NCI-H1105 (cell line): ENCODE results near the gene TRIL.
A peak's percentile ranks its signal among the peaks of the same experiment; 100 is the strongest.

Experiments used
- DNase-seq: peaks from one replicate; lab custom pipeline; 2025; lab: John Stamatoyannopoulos, UW

The TRIL gene

GRCh38 chr7:28983396-28984190 is 25.5 kb upstream of the TRIL start:
- DNase-seq, result no peak

- DNase-seq, result no peak
These were observed 23.0 kb upstream of the TRIL start for GRCh38 chr7:28981161-28981465.

- no peak for DNase-seq
These were observed 22.5 kb upstream of the TRIL start for GRCh38 chr7:28980451-28981160.

- no peak for DNase-seq
These were observed 21.6 kb upstream of the TRIL start for GRCh38 chr7:28979776-28980175.

GRCh38 chr7:28977881-28978280 is 19.8 kb upstream of the TRIL start:
- no peak for DNase-seq

DNA sequence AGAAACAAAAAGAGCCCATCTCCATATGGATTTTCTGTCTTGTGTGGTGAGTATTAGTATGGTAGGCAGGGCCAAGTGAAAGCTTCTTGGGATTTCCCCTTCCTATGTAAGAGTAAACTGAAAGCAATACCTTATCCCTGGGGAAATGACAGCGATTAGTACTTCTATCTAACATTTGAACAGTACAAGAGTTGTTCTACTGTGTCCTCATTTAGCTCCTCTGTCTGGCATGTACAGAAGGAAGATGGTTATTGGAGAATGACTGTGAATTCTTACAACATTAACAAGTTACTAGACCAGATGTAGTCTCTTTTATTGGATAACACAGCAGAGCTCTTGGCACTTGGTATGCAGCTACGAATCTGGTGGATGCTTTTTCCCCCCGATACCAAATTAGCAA is 17.9 kb upstream of the TRIL start:
- DNase-seq, result no peak

- DNase-seq, result no peak
These were observed 15.5 kb upstream of the TRIL start for GRCh38 chr7:28973591-28973990.

DNA sequence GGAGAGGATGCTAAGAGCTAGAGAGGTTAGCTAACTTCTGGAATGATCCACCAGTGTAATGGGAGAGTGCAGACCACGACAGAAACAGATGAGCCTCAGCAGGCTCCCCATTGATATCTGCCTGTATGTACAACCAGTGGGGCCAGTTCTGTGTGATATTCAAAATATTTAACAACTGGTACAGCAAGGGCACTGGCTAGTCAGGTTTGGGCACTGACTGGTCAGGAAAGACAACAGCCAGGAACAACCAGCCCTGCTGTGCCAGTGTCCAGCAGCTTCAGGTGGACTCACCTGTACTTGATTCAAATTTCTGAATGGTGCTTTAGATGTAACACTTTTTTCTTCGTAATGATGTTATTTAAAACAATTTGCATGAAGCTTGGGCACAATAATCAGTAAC is 5.9 kb upstream of the TRIL start:
- DNase-seq, result no peak

DNA sequence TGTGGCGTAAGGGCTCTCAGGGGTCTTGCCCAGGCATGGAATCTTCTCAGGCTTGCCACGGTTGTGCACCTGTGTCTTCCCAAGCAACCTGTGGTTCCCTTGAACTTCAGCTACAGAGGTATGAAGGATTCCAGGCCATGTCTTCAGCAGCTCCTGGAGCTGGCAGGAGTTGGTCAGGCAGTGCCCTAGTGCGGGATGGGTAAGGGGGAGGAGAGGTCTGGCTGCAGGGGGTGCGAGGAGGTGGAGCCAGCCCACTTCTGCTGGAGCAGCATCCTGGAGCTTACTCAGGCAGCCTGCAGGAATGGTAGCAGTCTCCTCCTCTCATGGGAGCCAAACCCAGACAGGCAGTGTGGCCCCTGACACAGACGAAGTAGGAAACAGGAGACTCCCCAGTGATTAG is 3.8 kb upstream of the TRIL start:
- DNase-seq, result no peak

DNA sequence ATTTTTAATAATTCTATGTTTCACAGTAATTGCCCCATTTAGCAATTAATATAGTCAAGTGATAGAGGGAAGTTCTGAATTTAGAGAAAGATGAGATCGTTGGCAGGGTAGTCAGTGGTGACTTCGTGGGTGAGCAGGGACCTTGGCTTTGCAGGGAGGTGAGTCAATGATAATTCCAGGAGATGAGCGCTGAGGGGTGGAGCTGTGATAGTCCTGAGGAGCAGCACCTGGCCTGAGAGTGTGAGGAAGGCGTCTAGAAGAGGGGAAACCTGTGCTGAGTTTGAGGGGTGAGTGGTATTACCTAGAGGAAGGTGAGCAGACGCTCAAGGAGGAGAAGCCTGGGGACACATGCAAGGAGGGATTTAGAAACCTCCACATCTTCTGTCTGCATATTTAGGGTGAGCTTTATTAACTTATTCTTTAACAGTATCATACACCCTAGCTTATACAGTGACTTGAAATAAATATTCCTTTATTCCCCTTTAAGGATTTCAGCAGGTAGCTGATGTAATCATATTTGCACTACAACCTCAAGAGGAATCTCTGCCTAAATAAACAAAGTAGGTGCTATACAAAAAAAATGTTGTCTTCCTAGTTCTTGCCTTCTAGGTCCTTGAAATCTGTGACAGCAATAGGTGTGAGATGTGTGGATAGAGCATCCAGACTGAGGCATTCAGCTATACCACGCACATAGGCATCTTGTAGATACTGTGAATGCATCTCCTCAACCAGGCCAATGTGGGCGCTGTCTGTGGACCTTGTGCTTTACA is 2.1 kb upstream of the TRIL start:
- no peak for DNase-seq

- DNase-seq, result no peak
These were observed 834 bp upstream of the TRIL start for GRCh38 chr7:28958980-28959347.

- no peak for DNase-seq
These were observed 337 bp downstream of the TRIL start for GRCh38 chr7:28957751-28958234.

DNA sequence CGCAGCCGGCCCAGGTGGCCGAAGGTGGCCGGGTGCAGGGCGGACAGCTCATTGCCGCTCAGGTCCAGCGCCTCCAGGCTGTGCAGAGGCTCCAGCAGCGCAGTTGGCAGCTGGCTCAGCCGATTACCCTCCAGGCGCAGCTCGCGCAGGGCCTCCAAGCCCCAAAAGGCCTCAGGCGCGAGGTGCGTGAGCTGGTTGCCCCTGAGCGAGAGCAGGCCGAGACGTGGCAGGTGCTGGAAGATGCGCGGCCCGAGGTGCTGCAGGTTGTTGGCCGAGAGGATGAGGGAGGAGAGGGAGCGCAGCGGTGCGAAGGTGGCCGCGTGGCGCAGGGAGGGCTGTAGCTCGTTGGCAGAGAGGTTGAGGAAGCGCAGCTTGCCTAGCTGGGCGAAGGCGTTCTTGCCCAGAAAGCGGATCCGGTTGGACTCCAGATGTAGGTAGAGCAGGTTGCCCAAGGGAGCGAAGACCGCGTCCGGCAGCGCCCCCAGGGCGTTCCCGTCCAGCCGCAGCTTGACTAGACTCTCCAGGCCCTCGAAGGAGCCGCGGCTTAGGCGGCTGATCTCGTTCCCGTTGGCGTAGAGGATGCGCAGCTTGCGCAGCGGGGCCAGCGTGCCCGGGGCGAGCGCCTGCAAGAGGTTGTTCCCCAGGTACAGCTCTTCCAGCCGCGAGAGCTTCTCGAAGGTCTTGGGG is 923 bp downstream of the TRIL start:
- no peak for DNase-seq

GRCh38 chr7:28956608-28957063 is 1.5 kb downstream of the TRIL start:
- no peak for DNase-seq

GRCh38 chr7:28955718-28956607 is 2.2 kb downstream of the TRIL start:
- DNase-seq, result peak; percentile 71

GRCh38 chr7:28955356-28955717 is 2.8 kb downstream of the TRIL start:
- no peak for DNase-seq

- DNase-seq, result no peak
These were observed 3.2 kb downstream of the TRIL start for GRCh38 chr7:28954946-28955345.

- DNase-seq, result no peak
These were observed 3.7 kb downstream of the TRIL start for GRCh38 chr7:28954471-28954870.

GRCh38 chr7:28953633-28954032 is 4.5 kb downstream of the TRIL start:
- DNase-seq, result no peak

GRCh38 chr7:28942168-28942567 is 16.0 kb downstream of the TRIL start:
- DNase-seq, result no peak

DNA sequence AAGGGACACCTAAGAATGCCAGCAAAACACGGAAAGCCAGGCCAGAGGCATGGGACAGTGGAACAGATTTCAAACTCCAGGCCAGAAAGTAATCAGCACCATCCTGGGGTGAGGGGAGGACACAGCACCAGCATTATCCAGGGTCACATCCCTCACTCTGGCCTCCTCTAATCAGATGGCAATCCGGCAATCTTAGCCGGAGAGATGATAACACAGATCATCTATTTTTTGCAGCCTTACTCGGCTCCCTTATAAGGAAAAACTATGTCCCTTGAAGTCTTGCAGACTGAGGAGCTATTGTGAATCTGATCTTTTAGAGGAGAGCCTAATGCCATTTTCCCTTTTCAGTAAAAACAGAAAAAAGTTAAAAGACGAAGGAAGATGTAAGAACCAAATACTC is 16.5 kb downstream of the TRIL start:
- no peak for DNase-seq
